Activated T-helper 1 cell treated with anti-CD3 and anti-CD28 coated beads, Interleukin-2, amount 50 U/mL, for 16 hours (primary cell): ENCODE data around the gene ECI1.

Experiments used
- DNase-seq, 2 donors: peaks; one replicate each; pipeline ENCODE4 v3.0.0-alpha.2; 2020; ENCODE audit warnings: low read depth in 1 of 2, low spot score in 1 of 2

Gene ECI1

GRCh38 chr16:2251296-2252111 is at the start of gene ECI1:
ECI1 (minus strand) TSS chr16:2251587; CDS start chr16:2251566, 21 bp downstream.
- peak; percentile 56 to 72 for DNase-seq

GRCh38 chr16:2299915-2300192 is 48.5 kb upstream of the ECI1 start:
- no peak for DNase-seq

GRCh38 chr16:2299121-2299914 is 47.9 kb upstream of the ECI1 start:
- no peak for DNase-seq

- no peak for DNase-seq
These were observed 47.2 kb upstream of the ECI1 start for GRCh38 chr16:2298621-2299020.

- no peak for DNase-seq
These were observed 46.1 kb upstream of the ECI1 start for GRCh38 chr16:2297506-2297860.

GRCh38 chr16:2296661-2297505 is 45.5 kb upstream of the ECI1 start:
- no peak for DNase-seq

GRCh38 chr16:2295056-2295798 is 43.8 kb upstream of the ECI1 start:
- no peak for DNase-seq

GRCh38 chr16:2292221-2292620 is 40.8 kb upstream of the ECI1 start:
- no peak for DNase-seq

- no peak for DNase-seq
These were observed 37.9 kb upstream of the ECI1 start for GRCh38 chr16:2289282-2289681.

GRCh38 chr16:2288726-2289125 is 37.3 kb upstream of the ECI1 start:
- no peak for DNase-seq

GRCh38 chr16:2287916-2288547 is 36.6 kb upstream of the ECI1 start:
- DNase-seq, result no peak

GRCh38 chr16:2286550-2286949 is 35.2 kb upstream of the ECI1 start:
- no peak for DNase-seq

- no peak for DNase-seq
These were observed 34.4 kb upstream of the ECI1 start for GRCh38 chr16:2285731-2286191.

- DNase-seq, result no peak
These were observed 33.6 kb upstream of the ECI1 start for GRCh38 chr16:2284797-2285576.

GRCh38 chr16:2284001-2284770 is 32.8 kb upstream of the ECI1 start:
- no peak for DNase-seq

GRCh38 chr16:2282866-2283555 is 31.6 kb upstream of the ECI1 start:
- DNase-seq, result no peak

GRCh38 chr16:2282262-2282661 is 30.9 kb upstream of the ECI1 start:
- DNase-seq, result no peak

GRCh38 chr16:2280981-2281542 is 29.7 kb upstream of the ECI1 start:
- DNase-seq, result no peak
